A673 (cell line): ENCODE measurements around the gene ATP11C. TPM values are rescaled to one million over a fixed set of nuclear protein-coding genes. Genes with fewer than 3 reads are reported as not detected.
A peak's percentile ranks its signal among the peaks of the same experiment; 100 is the strongest.
"Not testable (repeated sequence)": the region's sequence is repeated elsewhere in the genome, so short reads cannot be mapped to it uniquely, and the experiment has no call there.

Experiments
- BruUV-seq: library from RNA; stranded (reverse); fragments of 400-500 nt; replicated peaks from 2 replicates; lab custom pipeline; 2021; lab: Mats Ljungman, UMichigan
- CTCF ChIA-PET: fragments of 300-600 bp; sonication (Branson Sonifier 250); formaldehyde crosslinking; loops from one replicate; lab custom pipeline; 2022; ENCODE audit warnings: antibody characterized with exemption; lab: Charles Lee
- POLR2A ChIA-PET: fragments of 300-600 bp; sonication (Branson Sonifier 250); formaldehyde crosslinking; loops from one replicate; lab custom pipeline; 2022; ENCODE audit warnings: antibody characterized with exemption; ENCODE audit not compliant: low non-redundant PET; lab: Charles Lee
- DNase-seq: peaks from one replicate; pipeline ENCODE4 v3.0.0-alpha.2; 2015; ENCODE audit warnings: low spot score
- H3K27ac ChIP-seq: fragments of 200-600 bp; sonication (generic); 2 replicates; pipeline ENCODE4 v1.5.1; 2016; ENCODE audit warnings: mixed run types, low read depth, mild to moderate bottlenecking, mixed read lengths, antibody characterized with exemption, low read length; ENCODE audit not compliant: poor library complexity, severe bottlenecking
- H3K27me3 ChIP-seq: fragments of 200-600 bp; sonication (generic); replicated peaks from 2 replicates; pipeline ENCODE4 v1.6.1; 2017; ENCODE audit warnings: mixed run types, low read depth, mild to moderate bottlenecking, mixed read lengths, antibody characterized with exemption, low read length; ENCODE audit not compliant: insufficient read depth, poor library complexity
- H3K36me3 ChIP-seq: fragments of 200-600 bp; sonication (generic); 2 replicates; pipeline ENCODE4 v1.6.1; 2016; ENCODE audit warnings: mixed run types, mild to moderate bottlenecking, mixed read lengths, antibody characterized with exemption, low read length; ENCODE audit not compliant: insufficient read depth, poor library complexity, severe bottlenecking
- H3K4me1 ChIP-seq: fragments of 200-600 bp; sonication (generic); 2 replicates; pipeline ENCODE4 v1.6.1; 2017; ENCODE audit warnings: mixed run types, mild to moderate bottlenecking, mixed read lengths, antibody characterized with exemption, low read length; ENCODE audit not compliant: insufficient read depth, poor library complexity, severe bottlenecking
- H3K4me3 ChIP-seq: fragments of 200-600 bp; sonication (generic); 2 replicates; pipeline ENCODE4 v1.5.1; 2016; ENCODE audit warnings: low read depth, mixed run types, mild to moderate bottlenecking, mixed read lengths, low read length; ENCODE audit not compliant: poor library complexity, severe bottlenecking
- H3K9me3 ChIP-seq: fragments of 200-600 bp; sonication (generic); 2 replicates; pipeline ENCODE4 v1.6.1; 2016; ENCODE audit warnings: mixed run types, low read depth, mild to moderate bottlenecking, mixed read lengths, antibody characterized with exemption, low read length; ENCODE audit not compliant: poor library complexity, severe bottlenecking
- EZH2 ChIP-seq: fragments of 200-600 bp; sonication (generic); IDR thresholded peaks from 2 replicates; pipeline ENCODE4 v1.6.1; 2017; ENCODE audit warnings: borderline replicate concordance, low read depth, mild to moderate bottlenecking, mixed read lengths, antibody characterized with exemption, low read length; ENCODE audit not compliant: poor library complexity, severe bottlenecking
- intact Hi-C: fragments of 100-400 bp; cut with micrococcal nuclease; formaldehyde crosslinking; loops from one replicate; pipeline ENCODE4 v1.10.0; 2022; ENCODE audit not compliant: unreplicated experiment
- total RNA-seq: library from RNA; stranded (reverse); gene quantifications from 2 replicates; pipeline ENCODE4 v1.2.3, GENCODE V29; 2021
- TF ChIP-seq, protein P1 (sequence below): fragments of 300-800, 200-600 bp; sonication (generic); conservative IDR thresholded peaks from 2 replicates; pipeline ENCODE4 v1.5.1; 2017; ENCODE audit warnings: low read depth, mild to moderate bottlenecking, antibody characterized with exemption, low read length, moderate library complexity, mixed read lengths

ATP11C gene
- total RNA-seq, 1 experiment from 2014 or later = 93.1 TPM

- intact Hi-C loops, H3K36me3 ChIP-seq, BruUV-seq, DNase-seq, H3K27me3 ChIP-seq, POLR2A ChIA-PET, H3K4me3 ChIP-seq, CTCF ChIA-PET, H3K27ac ChIP-seq, H3K9me3 ChIP-seq: not testable (repeated sequence)
- TF ChIP-seq, protein P1, sequence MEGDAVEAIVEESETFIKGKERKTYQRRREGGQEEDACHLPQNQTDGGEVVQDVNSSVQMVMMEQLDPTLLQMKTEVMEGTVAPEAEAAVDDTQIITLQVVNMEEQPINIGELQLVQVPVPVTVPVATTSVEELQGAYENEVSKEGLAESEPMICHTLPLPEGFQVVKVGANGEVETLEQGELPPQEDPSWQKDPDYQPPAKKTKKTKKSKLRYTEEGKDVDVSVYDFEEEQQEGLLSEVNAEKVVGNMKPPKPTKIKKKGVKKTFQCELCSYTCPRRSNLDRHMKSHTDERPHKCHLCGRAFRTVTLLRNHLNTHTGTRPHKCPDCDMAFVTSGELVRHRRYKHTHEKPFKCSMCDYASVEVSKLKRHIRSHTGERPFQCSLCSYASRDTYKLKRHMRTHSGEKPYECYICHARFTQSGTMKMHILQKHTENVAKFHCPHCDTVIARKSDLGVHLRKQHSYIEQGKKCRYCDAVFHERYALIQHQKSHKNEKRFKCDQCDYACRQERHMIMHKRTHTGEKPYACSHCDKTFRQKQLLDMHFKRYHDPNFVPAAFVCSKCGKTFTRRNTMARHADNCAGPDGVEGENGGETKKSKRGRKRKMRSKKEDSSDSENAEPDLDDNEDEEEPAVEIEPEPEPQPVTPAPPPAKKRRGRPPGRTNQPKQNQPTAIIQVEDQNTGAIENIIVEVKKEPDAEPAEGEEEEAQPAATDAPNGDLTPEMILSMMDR = peak; percentile 63
- H3K4me1 ChIP-seq = peaks cover 24% of the 10 kb centered on the region
Observed at GRCh38 chrX:139966159-139966558, 33.3 kb upstream of the ATP11C start.

- Histone ChIP-seq H3K27ac (no peak within 1 kb of the TSS), H3K4me1 (peaks cover 23% of the 10 kb centered on the region), H3K9me3 (no peaks in the 10 kb centered on the region), H3K36me3 (no peaks in the 10 kb centered on the region), H3K4me3 (no peak within 1 kb of the TSS), H3K27me3 (no peaks in the 10 kb centered on the region)
- no peak for DNase-seq
- intact Hi-C loops = no loop called here
- ChIA-PET POLR2A (no interaction called here), CTCF (interaction anchor here (0.6 kb wide), 1 partner anchor 20 kb away, joined by 3 read pairs; no protein-coding TSS in a partner anchor)
- BruUV-seq = no TSS peak
- no peak for TF ChIP-seq EZH2
- TF ChIP-seq, protein P1 = no peak
Observed at GRCh38 chrX:139965421-139965820, 32.6 kb upstream of the ATP11C start, which contains the start of gene CXorf66. CXorf66 (minus strand) TSS chrX:139965521; CDS start chrX:139965496, 25 bp downstream.

DNA sequence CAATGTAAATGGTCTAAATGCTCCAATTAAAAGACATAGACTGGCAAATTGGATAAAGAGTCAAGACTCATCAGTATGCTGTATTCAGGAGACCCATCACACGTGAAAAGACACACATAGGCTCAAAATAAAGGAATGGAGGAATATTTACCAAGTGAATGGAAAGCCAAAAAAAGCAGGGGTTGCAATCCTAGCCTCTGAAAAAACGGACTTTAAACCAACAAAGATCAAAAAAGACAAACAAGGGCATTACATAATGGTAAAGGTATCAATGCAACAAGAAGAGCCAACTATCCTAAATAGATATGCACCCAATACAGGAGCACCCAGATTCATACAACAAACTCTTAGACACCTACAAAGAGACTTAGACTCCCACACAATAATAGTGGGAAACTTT is 28.2 kb upstream of the ATP11C start:
- BruUV-seq, POLR2A ChIA-PET, intact Hi-C loops: not testable (repeated sequence)

DNA sequence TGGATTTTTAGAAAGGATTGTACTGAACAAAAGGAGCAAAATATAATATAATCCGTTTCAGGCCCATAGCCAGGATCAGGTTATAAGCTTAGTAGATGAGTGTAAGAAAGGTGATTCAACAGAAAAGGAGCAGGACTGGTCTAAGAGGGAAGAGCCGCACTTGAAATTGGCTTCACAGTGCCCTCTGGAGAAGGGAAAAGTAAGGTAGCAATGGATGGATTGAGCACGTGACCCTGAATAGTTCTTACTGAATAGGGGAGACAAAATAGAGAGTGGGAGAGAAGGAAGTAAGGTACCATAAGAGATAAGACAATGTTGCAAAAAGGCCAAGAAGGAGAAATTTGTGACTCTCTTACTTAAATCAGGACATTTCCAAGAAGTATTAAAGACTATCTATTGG is 16.9 kb upstream of the ATP11C start:
- CTCF ChIA-PET = no interaction called here
- POLR2A ChIA-PET = no interaction called here
- BruUV-seq = no TSS peak

More for the DNA sequence above, 28.2 kb upstream of the ATP11C start:
- H3K27me3 ChIP-seq, CTCF ChIA-PET, DNase-seq, H3K36me3 ChIP-seq, H3K27ac ChIP-seq, H3K9me3 ChIP-seq, H3K4me3 ChIP-seq, H3K4me1 ChIP-seq: not testable (repeated sequence)

More for the DNA sequence above, 16.9 kb upstream of the ATP11C start:
- intact Hi-C loops = no loop called here
- no peaks in the 10 kb centered on the region for H3K36me3 ChIP-seq
- DNase-seq = no peak
- no peak overlapping the region for H3K27ac ChIP-seq
- TF ChIP-seq, protein P1 = no peak
- no peak for TF ChIP-seq EZH2
- H3K27me3 ChIP-seq = no peaks in the 10 kb centered on the region
- no peaks in the 10 kb centered on the region for H3K9me3 ChIP-seq
- H3K4me3 ChIP-seq = no peak overlapping the region
- H3K4me1 ChIP-seq = no peaks in the 10 kb centered on the region
